HepG2 (cell line): ENCODE data around the gene DNAH8. TPM values are rescaled to one million over a fixed set of nuclear protein-coding genes. Genes with fewer than 3 reads are reported as not detected.

Source experiments
- ATAC-seq: fragments of 200-7000 bp; cut with Tn5 transposase; 3 replicates; pipeline ENCODE4 v1.9.1; 2020; ENCODE audit warnings: mild to moderate bottlenecking, moderate library complexity
- BruUV-seq: library from RNA; stranded (reverse); fragments of 400-500 nt; replicated peaks from 2 replicates; lab custom pipeline; 2021; lab: Mats Ljungman, UMichigan
- CTCF ChIA-PET: fragments of 300-600 bp; formaldehyde crosslinking; extraction: SDS; loops from one replicate; lab custom pipeline; 2021; ENCODE audit warnings: low total read pairs, inconsistent platforms, low intra/inter-chr PET ratio; lab: Yijun Ruan, JAX
- POLR2A ChIA-PET: fragments of 350-600 bp; sonication (Branson Sonifier 250); formaldehyde crosslinking; loops from one replicate; lab custom pipeline; 2020; ENCODE audit warnings: antibody characterized with exemption, inconsistent platforms; lab: Yijun Ruan, JAX
- DNase-seq: peaks from one replicate; pipeline ENCODE4 v3.0.0-alpha.2; 2015; ENCODE audit warnings: low spot score
- FAIRE-seq: peaks from 3 replicates; lab custom pipeline; 2011; peaks lifted over from hg19 to GRCh38; lab: Jason Lieb, UNC
- H2AFZ ChIP-seq: one replicate; pipeline ENCODE4 v1.6.1; 2011; ENCODE audit warnings: low read length, inconsistent platforms
- H3K27ac ChIP-seq: fragments of 300-600 bp; 3 replicates; pipeline ENCODE4 v1.8.0; 2011; ENCODE audit warnings: mixed run types, mild to moderate bottlenecking, mixed read lengths, low read length, inconsistent platforms; ENCODE audit not compliant: insufficient read depth; ENCODE audit errors: extremely low read length
- H3K27me3 ChIP-seq, 2 experiments: fragments of 200-600 bp in 1 of 2; 2 replicates in 1 of 2; 3 replicates in 1 of 2; pipeline versions ENCODE4 v1.6.0 to v1.8.0; 2011; ENCODE audit warnings: low read length in 2 of 2, mild to moderate bottlenecking in 2 of 2, moderate library complexity in 2 of 2, inconsistent platforms in 1 of 2; ENCODE audit not compliant: insufficient read depth in 2 of 2, control insufficient read depth in 1 of 2
- H3K36me3 ChIP-seq, 2 experiments: fragments of 200-600 bp in 1 of 2; replicated peaks in 1 of 2; 2 replicates in 1 of 2; 3 replicates in 1 of 2; pipeline versions ENCODE4 v1.5.1 to v1.8.0; 2011; ENCODE audit warnings: low read length in 2 of 2, inconsistent platforms in 1 of 2; ENCODE audit not compliant: insufficient read depth in 2 of 2, control insufficient read depth in 1 of 2
- H3K4me1 ChIP-seq: 2 replicates; pipeline ENCODE4 v1.5.1; 2012; ENCODE audit warnings: low read length, inconsistent platforms; ENCODE audit not compliant: insufficient read depth
- H3K4me2 ChIP-seq: 2 replicates; pipeline ENCODE4 v1.6.0; 2011; ENCODE audit warnings: low read depth, low read length, inconsistent platforms
- H3K4me3 ChIP-seq, 3 experiments: fragments of 200-600 bp in 1 of 3; sonication (generic), shearing (Covaris generic) in 1 of 3; replicated peaks in 1 of 3; 2 replicates each; pipeline ENCODE4 v1.5.1; 2011 to 2016; ENCODE audit warnings: low read length in 3 of 3, inconsistent platforms in 2 of 3, low read depth in 2 of 3, mild to moderate bottlenecking in 2 of 3, control low read depth in 1 of 3, mixed read lengths in 1 of 3; ENCODE audit not compliant: insufficient read depth in 1 of 3
- H3K79me2 ChIP-seq: one replicate; pipeline ENCODE4 v1.6.1; 2011; ENCODE audit warnings: low read length, inconsistent platforms; ENCODE audit not compliant: insufficient read depth
- H3K9ac ChIP-seq: 2 replicates; pipeline ENCODE4 v1.6.0; 2011; ENCODE audit warnings: mild to moderate bottlenecking, low read depth, low read length, inconsistent platforms; ENCODE audit not compliant: insufficient read depth
- H3K9me3 ChIP-seq: 2 replicates; pipeline ENCODE4 v1.5.1; 2012; ENCODE audit warnings: mild to moderate bottlenecking, low read length
- H4K20me1 ChIP-seq: 2 replicates; pipeline ENCODE4 v1.6.0; 2011; ENCODE audit warnings: inconsistent platforms, mild to moderate bottlenecking, low read length, moderate library complexity; ENCODE audit not compliant: insufficient read depth
- FOXA1 ChIP-seq, 2 experiments: fragments of 450-650 bp in 1 of 2; sonication (generic) in 1 of 2; formaldehyde crosslinking in 1 of 2; IDR thresholded peaks; 2 replicates each; pipeline versions ENCODE4 v1.4.0 to v1.6.1; 2016 to 2020; ENCODE audit warnings: missing genetic modification reagents in 1 of 2
- HMG20B ChIP-seq: conservative IDR thresholded peaks from 2 replicates; pipeline ENCODE4 v1.6.1; 2016; ENCODE audit warnings: missing genetic modification reagents, missing compliant biosample characterization
- HNRNPK ChIP-seq: fragments of 200-400 bp; formaldehyde crosslinking; IDR thresholded peaks from 2 replicates; pipeline ENCODE4 v1.6.1; 2018; ENCODE audit warnings: low read length, low read depth, moderate library complexity, mild to moderate bottlenecking; ENCODE audit not compliant: poor library complexity, severe bottlenecking
- MXD4 ChIP-seq: IDR thresholded peaks from 2 replicates; pipeline ENCODE4 v1.6.1; 2016; ENCODE audit warnings: mild to moderate bottlenecking, missing biosample characterization, missing genetic modification reagents
- NBN ChIP-seq: fragments of 450-650 bp; conservative IDR thresholded peaks from 2 replicates; pipeline ENCODE4 v1.6.1; 2017
- NR2F6 ChIP-seq, 2 experiments: IDR thresholded peaks; 2 replicates each; pipeline ENCODE4 v1.6.1; 2016; ENCODE audit warnings: antibody characterized with exemption in 1 of 2, mild to moderate bottlenecking in 1 of 2
- RAD51 ChIP-seq: fragments of 450-650 bp; IDR thresholded peaks from 2 replicates; pipeline ENCODE4 v1.6.1; 2016; ENCODE audit warnings: borderline replicate concordance
- RBM22 ChIP-seq: fragments of 200-400 bp; formaldehyde crosslinking; optimal IDR thresholded peaks from 2 replicates; pipeline ENCODE3; 2017; ENCODE audit warnings: mild to moderate bottlenecking, low read length, moderate library complexity
- SRF ChIP-seq: IDR thresholded peaks from 2 replicates; pipeline ENCODE4 v1.6.1; 2011; ENCODE audit warnings: mild to moderate bottlenecking, low read depth, low read length, moderate library complexity
- ZFP36L1 ChIP-seq: sonication (generic); formaldehyde crosslinking; IDR thresholded peaks from 2 replicates; pipeline ENCODE4 v1.8.0; 2022; ENCODE audit warnings: mild to moderate bottlenecking, missing genetic modification reagents, moderate library complexity
- WGBS: methylation state at CpG from one replicate; pipeline ENCODE4 v1.1.6; 2017; ENCODE audit warnings: low lambda C conversion rate; 5-methylcytosine and 5-hydroxymethylcytosine counted together
- in situ Hi-C: cut with HindIII; loops from 2 replicates; pipeline ENCODE4 v1.10.0; 2017; ENCODE audit warnings: low pct_unique_long_range_greater_than_20kb; ENCODE audit not compliant: extremely low pct_ligation_motif_present
- intact Hi-C: fragments of 100-400 bp; cut with micrococcal nuclease; formaldehyde crosslinking; loops from one replicate; pipeline ENCODE4 v1.10.0; 2022; ENCODE audit not compliant: unreplicated experiment
- polyA plus RNA-seq, 8 experiments: library from polyadenylated mRNA; depleted of rRNA in 3 of 8; stranded (reverse) in 7 of 8; unstranded in 1 of 8; fragments of >200 nt; fragmentation: Illumina TruSeq in 4 of 8; extraction: Trizol in 4 of 8; gene quantifications; 2 replicates each; pipeline versions ENCODE4 v1.2.1 to v1.2.3, GENCODE V29; 2011 to 2016; ENCODE audit warnings: low read depth in 4 of 8, missing spikeins in 1 of 8, mixed read lengths in 1 of 8; ENCODE audit not compliant: insufficient read depth in 1 of 8
- total RNA-seq, 5 experiments: library from RNA; depleted of rRNA; stranded (reverse); fragments of >200 nt; fragmentation: Illumina TruSeq; extraction: Trizol; gene quantifications; 2 replicates each; pipeline ENCODE4 v1.2.3, GENCODE V29; 2016; ENCODE audit warnings: low read depth in 1 of 5
- TF ChIP-seq, protein P1 (sequence below): sonication (generic); formaldehyde crosslinking; IDR thresholded peaks from 2 replicates; pipeline ENCODE4 v1.4.0; 2020; ENCODE audit warnings: mild to moderate bottlenecking, missing genetic modification reagents
- TF ChIP-seq, protein P2 (sequence below): sonication (generic); formaldehyde crosslinking; conservative IDR thresholded peaks from 2 replicates; pipeline ENCODE4 v1.8.0; 2022; ENCODE audit warnings: missing genetic modification reagents
- TF ChIP-seq, protein P3 (sequence below): sonication (generic); formaldehyde crosslinking; IDR thresholded peaks from 2 replicates; pipeline ENCODE4 v1.4.0; 2020; ENCODE audit warnings: mild to moderate bottlenecking, missing genetic modification reagents, borderline replicate concordance
- TF ChIP-seq, protein P4 (sequence below): sonication (generic); formaldehyde crosslinking; IDR thresholded peaks from 2 replicates; pipeline ENCODE4 v1.4.0; 2020; ENCODE audit warnings: low read depth, mild to moderate bottlenecking, missing genetic modification reagents

DNAH8 gene
- total and polyA plus RNA-seq, 2 of the 13 experiments (the other 11 are each of a cell fraction or from before 2014, with no cell fraction given), result not detected

DNA sequence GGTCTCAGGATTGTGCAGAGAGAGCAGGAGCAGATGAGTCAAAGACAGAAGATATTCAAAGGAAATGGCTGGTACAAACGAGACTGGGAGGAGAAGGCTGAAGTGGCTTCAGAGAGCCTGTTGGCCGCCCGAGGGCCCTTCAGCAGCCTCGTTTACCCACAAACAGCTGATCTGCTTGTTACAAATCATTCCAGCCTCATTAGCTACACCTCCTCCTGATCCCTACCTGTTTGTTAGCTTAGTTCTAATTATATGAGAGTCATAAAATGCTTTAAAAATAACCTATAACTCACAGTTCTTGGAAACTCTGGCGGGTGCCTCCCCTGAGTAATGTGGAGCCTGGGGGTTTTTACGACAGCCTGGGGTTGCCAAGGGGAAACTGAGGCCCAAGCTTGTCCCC lies 346.1 kb downstream of the DNAH8 start:
- FAIRE-seq, result no peak
- no peaks in the 10 kb centered on the region for H3K9me3 ChIP-seq
- no peak overlapping the region for H3K4me2 ChIP-seq
- H3K4me3 ChIP-seq, result no peak overlapping the region
- no peak for DNase-seq
- H3K9ac ChIP-seq, result no peak overlapping the region
- no peaks in the 10 kb centered on the region for H3K36me3 ChIP-seq
- peaks cover 1 to 16% of the 10 kb centered on the region in 2 experiments; a peak in 3 of 5 replicates for H3K27me3 ChIP-seq
- H3K79me2 ChIP-seq, result no peaks in the 10 kb centered on the region
- TF ChIP-seq, protein P1, sequence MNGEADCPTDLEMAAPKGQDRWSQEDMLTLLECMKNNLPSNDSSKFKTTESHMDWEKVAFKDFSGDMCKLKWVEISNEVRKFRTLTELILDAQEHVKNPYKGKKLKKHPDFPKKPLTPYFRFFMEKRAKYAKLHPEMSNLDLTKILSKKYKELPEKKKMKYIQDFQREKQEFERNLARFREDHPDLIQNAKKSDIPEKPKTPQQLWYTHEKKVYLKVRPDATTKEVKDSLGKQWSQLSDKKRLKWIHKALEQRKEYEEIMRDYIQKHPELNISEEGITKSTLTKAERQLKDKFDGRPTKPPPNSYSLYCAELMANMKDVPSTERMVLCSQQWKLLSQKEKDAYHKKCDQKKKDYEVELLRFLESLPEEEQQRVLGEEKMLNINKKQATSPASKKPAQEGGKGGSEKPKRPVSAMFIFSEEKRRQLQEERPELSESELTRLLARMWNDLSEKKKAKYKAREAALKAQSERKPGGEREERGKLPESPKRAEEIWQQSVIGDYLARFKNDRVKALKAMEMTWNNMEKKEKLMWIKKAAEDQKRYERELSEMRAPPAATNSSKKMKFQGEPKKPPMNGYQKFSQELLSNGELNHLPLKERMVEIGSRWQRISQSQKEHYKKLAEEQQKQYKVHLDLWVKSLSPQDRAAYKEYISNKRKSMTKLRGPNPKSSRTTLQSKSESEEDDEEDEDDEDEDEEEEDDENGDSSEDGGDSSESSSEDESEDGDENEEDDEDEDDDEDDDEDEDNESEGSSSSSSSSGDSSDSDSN (CRISPR knock-in tag), result no peak
- TF ChIP-seq, protein P2, sequence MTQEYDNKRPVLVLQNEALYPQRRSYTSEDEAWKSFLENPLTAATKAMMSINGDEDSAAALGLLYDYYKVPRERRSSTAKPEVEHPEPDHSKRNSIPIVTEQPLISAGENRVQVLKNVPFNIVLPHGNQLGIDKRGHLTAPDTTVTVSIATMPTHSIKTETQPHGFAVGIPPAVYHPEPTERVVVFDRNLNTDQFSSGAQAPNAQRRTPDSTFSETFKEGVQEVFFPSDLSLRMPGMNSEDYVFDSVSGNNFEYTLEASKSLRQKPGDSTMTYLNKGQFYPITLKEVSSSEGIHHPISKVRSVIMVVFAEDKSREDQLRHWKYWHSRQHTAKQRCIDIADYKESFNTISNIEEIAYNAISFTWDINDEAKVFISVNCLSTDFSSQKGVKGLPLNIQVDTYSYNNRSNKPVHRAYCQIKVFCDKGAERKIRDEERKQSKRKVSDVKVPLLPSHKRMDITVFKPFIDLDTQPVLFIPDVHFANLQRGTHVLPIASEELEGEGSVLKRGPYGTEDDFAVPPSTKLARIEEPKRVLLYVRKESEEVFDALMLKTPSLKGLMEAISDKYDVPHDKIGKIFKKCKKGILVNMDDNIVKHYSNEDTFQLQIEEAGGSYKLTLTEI (CRISPR knock-in tag), result no peak
- TF ChIP-seq MXD4 (CRISPR knock-in tag) (no peak), RBM22 (no peak), NBN (no peak), HMG20B (CRISPR knock-in tag) (no peak), RAD51 (no peak), FOXA1 (IDR thresholded peaks at IDR 0.05) (no peak), FOXA1 (CRISPR knock-in tag; IDR thresholded peaks at IDR 0.05) (no peak), NR2F6 (IDR thresholded peaks at IDR 0.05) (no peak), NR2F6 (CRISPR knock-in tag; IDR thresholded peaks at IDR 0.05) (no peak), HNRNPK (no peak), SRF (no peak), ZFP36L1 (CRISPR knock-in tag) (no peak)
- TF ChIP-seq, protein P3, sequence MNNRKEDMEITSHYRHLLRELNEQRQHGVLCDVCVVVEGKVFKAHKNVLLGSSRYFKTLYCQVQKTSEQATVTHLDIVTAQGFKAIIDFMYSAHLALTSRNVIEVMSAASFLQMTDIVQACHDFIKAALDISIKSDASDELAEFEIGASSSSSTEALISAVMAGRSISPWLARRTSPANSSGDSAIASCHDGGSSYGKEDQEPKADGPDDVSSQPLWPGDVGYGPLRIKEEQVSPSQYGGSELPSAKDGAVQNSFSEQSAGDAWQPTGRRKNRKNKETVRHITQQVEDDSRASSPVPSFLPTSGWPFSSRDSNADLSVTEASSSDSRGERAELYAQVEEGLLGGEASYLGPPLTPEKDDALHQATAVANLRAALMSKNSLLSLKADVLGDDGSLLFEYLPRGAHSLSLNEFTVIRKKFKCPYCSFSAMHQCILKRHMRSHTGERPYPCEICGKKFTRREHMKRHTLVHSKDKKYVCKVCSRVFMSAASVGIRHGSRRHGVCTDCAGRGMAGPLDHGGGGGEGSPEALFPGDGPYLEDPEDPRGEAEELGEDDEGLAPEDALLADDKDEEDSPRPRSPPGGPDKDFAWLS, result no peak
- TF ChIP-seq, protein P4, sequence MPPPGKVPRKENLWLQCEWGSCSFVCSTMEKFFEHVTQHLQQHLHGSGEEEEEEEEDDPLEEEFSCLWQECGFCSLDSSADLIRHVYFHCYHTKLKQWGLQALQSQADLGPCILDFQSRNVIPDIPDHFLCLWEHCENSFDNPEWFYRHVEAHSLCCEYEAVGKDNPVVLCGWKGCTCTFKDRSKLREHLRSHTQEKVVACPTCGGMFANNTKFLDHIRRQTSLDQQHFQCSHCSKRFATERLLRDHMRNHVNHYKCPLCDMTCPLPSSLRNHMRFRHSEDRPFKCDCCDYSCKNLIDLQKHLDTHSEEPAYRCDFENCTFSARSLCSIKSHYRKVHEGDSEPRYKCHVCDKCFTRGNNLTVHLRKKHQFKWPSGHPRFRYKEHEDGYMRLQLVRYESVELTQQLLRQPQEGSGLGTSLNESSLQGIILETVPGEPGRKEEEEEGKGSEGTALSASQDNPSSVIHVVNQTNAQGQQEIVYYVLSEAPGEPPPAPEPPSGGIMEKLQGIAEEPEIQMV, result no peak
- no peak overlapping the region for H2AFZ ChIP-seq
- intact Hi-C loops (no loop called here), in situ Hi-C loops (no loop called here)
- ATAC-seq, result no peak
- H3K4me1 ChIP-seq, result no peaks in the 10 kb centered on the region
- no TSS peak for BruUV-seq
- WGBS, result 9% methylated on average over 6 of the region's 6 CpGs
- H4K20me1 ChIP-seq, result no peaks in the 10 kb centered on the region
- no peak overlapping the region for H3K27ac ChIP-seq
- CTCF ChIA-PET, result no interaction called here
- POLR2A ChIA-PET, result no interaction called here
